CD14-positive monocyte (primary cell): ENCODE data around the gene SRF. TPM values are rescaled to one million over a fixed set of nuclear protein-coding genes. Genes with fewer than 3 reads are reported as not detected.

Experiments
- DNase-seq, 3 donors: peaks; one replicate each; pipeline ENCODE4 v3.0.0-alpha.2; 2011 to 2022
- H2AFZ ChIP-seq: 2 replicates; pipeline ENCODE4 v1.6.0; 2012; ENCODE audit warnings: mild to moderate bottlenecking, low read depth, low read length, inconsistent platforms; ENCODE audit not compliant: insufficient read depth, poor library complexity, severe bottlenecking
- H3K27ac ChIP-seq, 2 donors: 1 replicate in 1 of 2; 2 replicates in 1 of 2; pipeline ENCODE4 v1.5.1; 2012 to 2013; ENCODE audit warnings: low read length in 2 of 2, control low read depth in 1 of 2, inconsistent platforms in 1 of 2, low read depth in 1 of 2, mild to moderate bottlenecking in 1 of 2
- H3K27me3 ChIP-seq, 2 donors: one replicate each; pipeline versions ENCODE4 v1.6.0 to v1.6.1; 2011 to 2013; ENCODE audit warnings: low read length in 2 of 2; ENCODE audit not compliant: control insufficient read depth in 2 of 2, insufficient read depth in 2 of 2
- H3K36me3 ChIP-seq, 2 donors: replicated peaks in 1 of 2; 1 replicate in 1 of 2; 2 replicates in 1 of 2; pipeline versions ENCODE4 v1.5.1 to v1.6.1; 2012 to 2013; ENCODE audit warnings: low read length in 2 of 2, control low read depth in 1 of 2, inconsistent platforms in 1 of 2, mild to moderate bottlenecking in 1 of 2; ENCODE audit not compliant: insufficient read depth in 2 of 2, control insufficient read depth in 1 of 2
- H3K4me1 ChIP-seq, 2 donors: 1 replicate in 1 of 2; 2 replicates in 1 of 2; pipeline versions ENCODE4 v1.5.1 to v1.6.1; 2012 to 2013; ENCODE audit warnings: low read length in 2 of 2, control low read depth in 1 of 2, inconsistent platforms in 1 of 2, mild to moderate bottlenecking in 1 of 2, moderate library complexity in 1 of 2; ENCODE audit not compliant: insufficient read depth in 2 of 2, control insufficient read depth in 1 of 2
- H3K4me2 ChIP-seq: replicated peaks from 2 replicates; pipeline ENCODE3; 2012; ENCODE audit warnings: low read length, moderate library complexity, mild to moderate bottlenecking; ENCODE audit not compliant: poor library complexity, severe bottlenecking; ENCODE audit errors: extremely low read depth
- H3K4me3 ChIP-seq, 3 experiments: fragments of 200-600 bp in 1 of 3; sonication (generic) in 1 of 3; replicated peaks in 1 of 3; 1 replicate in 2 of 3; 2 replicates in 1 of 3; pipeline ENCODE4 v1.5.1; 2011 to 2013; ENCODE audit warnings: low read length in 3 of 3, mild to moderate bottlenecking in 3 of 3, control low read depth in 2 of 3, low read depth in 2 of 3, inconsistent platforms in 1 of 3, moderate library complexity in 1 of 3
- H3K79me2 ChIP-seq: 2 replicates; pipeline ENCODE4 v1.6.0; 2012; ENCODE audit warnings: mild to moderate bottlenecking, control low read depth, inconsistent platforms, low read length, moderate library complexity; ENCODE audit not compliant: insufficient read depth
- H3K9ac ChIP-seq: 2 replicates; pipeline ENCODE4 v1.6.0; 2017; ENCODE audit warnings: low read length, mild to moderate bottlenecking; ENCODE audit not compliant: insufficient read depth, poor library complexity, severe bottlenecking
- H3K9me3 ChIP-seq, 2 donors: replicated peaks in 1 of 2; 1 replicate in 1 of 2; 2 replicates in 1 of 2; pipeline versions ENCODE4 v1.5.1 to v1.6.1; 2012 to 2013; ENCODE audit warnings: low read length in 2 of 2, control low read depth in 1 of 2; ENCODE audit not compliant: control insufficient read depth in 1 of 2, insufficient read depth in 1 of 2
- H4K20me1 ChIP-seq: 2 replicates; pipeline ENCODE4 v1.6.0; 2012; ENCODE audit warnings: mild to moderate bottlenecking, low read length, control low read depth, moderate library complexity; ENCODE audit not compliant: insufficient read depth
- H3K27ac Mint-ChIP-seq, 7 donors: one replicate each; pipeline ENCODE4 v1.8.0; 2020; ENCODE audit warnings: mild to moderate bottlenecking in 7 of 7, mixed read lengths in 7 of 7, moderate library complexity in 6 of 7, inconsistent platforms in 2 of 7
- H3K27me3 Mint-ChIP-seq, 3 donors: one replicate each; pipeline ENCODE4 v1.8.0; 2021 to 2022; ENCODE audit warnings: low read depth in 3 of 3, mild to moderate bottlenecking in 3 of 3, mixed read lengths in 3 of 3, moderate library complexity in 3 of 3, inconsistent platforms in 1 of 3
- H3K36me3 Mint-ChIP-seq, 2 donors: one replicate each; pipeline ENCODE4 v1.8.0; 2020; ENCODE audit warnings: mixed read lengths in 2 of 2, inconsistent platforms in 1 of 2, mild to moderate bottlenecking in 1 of 2
- H3K4me1 Mint-ChIP-seq: one replicate; pipeline ENCODE4 v1.8.0; 2020; ENCODE audit warnings: mild to moderate bottlenecking, mixed read lengths
- H3K4me3 Mint-ChIP-seq, 2 donors: one replicate each; pipeline ENCODE4 v1.8.0; 2020; ENCODE audit warnings: mild to moderate bottlenecking in 2 of 2, mixed read lengths in 2 of 2, moderate library complexity in 1 of 2
- H3K9me3 Mint-ChIP-seq, 7 donors: one replicate each; pipeline ENCODE4 v1.8.0; 2020 to 2022; ENCODE audit warnings: mixed read lengths in 7 of 7, mild to moderate bottlenecking in 6 of 7, moderate library complexity in 6 of 7, inconsistent platforms in 2 of 7
- CTCF ChIP-seq: fragments of 200-600 bp; IDR thresholded peaks from one replicate; pipeline ENCODE4 v1.8.0; 2022; ENCODE audit warnings: antibody characterized with exemption, mild to moderate bottlenecking
- WGBS: methylation state at CpG from one replicate; pipeline ENCODE4 v1.1.5; 2013; ENCODE audit warnings: missing lambda C conversion rate; ENCODE audit not compliant: insufficient coverage; 5-methylcytosine and 5-hydroxymethylcytosine counted together
- intact Hi-C, 2 donors: fragments of 100-400 bp; cut with micrococcal nuclease; formaldehyde crosslinking; loops; one replicate each; pipeline versions ENCODE4 v1.15.0 to v1.15.1; 2023
- polyA plus RNA-seq, 3 donors: library from polyadenylated mRNA; depleted of rRNA in 1 of 3; unstranded in 2 of 3; stranded (reverse) in 1 of 3; fragments of 300-500 nt in 2 of 3; fragments of >200 nt in 1 of 3; fragmentation: Illumina TruSeq in 2 of 3; gene quantifications; 1 replicate in 2 of 3; 2 replicates in 1 of 3; pipeline ENCODE4 v1.2.3, GENCODE V29; 2012 to 2021

Gene SRF
- polyA plus RNA-seq, 3 donors: 3.6 to 26.9 (median 3.8) TPM

DNA sequence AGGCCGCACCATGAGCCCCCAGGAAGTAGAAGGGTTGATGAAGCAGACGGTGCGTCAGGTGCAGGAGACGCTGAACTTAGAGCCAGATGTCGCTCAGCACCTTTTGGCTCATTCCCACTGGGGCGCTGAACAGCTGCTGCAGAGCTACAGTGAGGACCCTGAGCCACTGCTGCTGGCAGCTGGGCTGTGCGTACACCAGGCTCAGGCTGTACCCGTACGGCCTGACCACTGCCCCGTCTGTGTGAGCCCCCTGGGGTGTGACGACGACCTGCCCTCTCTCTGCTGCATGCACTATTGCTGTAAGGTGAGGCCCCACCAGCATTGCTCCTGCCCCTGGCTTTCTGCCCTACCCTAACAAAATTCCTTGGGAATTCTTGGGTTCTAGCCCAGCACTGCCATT, 45.1 kb downstream of the SRF start:
- Histone ChIP-seq H4K20me1 (no peaks in the 10 kb centered on the region), H3K9ac (no peak overlapping the region), H3K27me3 (no peaks in the 10 kb centered on the region), H3K36me3 (peaks cover 56 to 77% of the 10 kb centered on the region in 2 donors), H2AFZ (no peak overlapping the region), H3K4me3 (no peak overlapping the region), H3K79me2 (no peaks in the 10 kb centered on the region), H3K27ac (no peak overlapping the region), H3K4me2 (no peak overlapping the region), H3K9me3 (no peaks in the 10 kb centered on the region), H3K4me1 (no peaks in the 10 kb centered on the region)
- Mint-ChIP-seq H3K36me3 (peaks cover 64 to 65% of the 10 kb centered on the region in 2 donors), H3K27ac (peak overlapping the region in 1 of 7 donors; percentile 59), H3K4me1 (no peaks in the 10 kb centered on the region), H3K27me3 (peaks cover 0 to 4% (median 2%) of the 10 kb centered on the region in 3 donors), H3K9me3 (peaks cover 0 to 2% (median 0%) of the 10 kb centered on the region in 7 donors), H3K4me3 (no peak overlapping the region)
- WGBS: 97% methylated on average over 12 of the region's 12 CpGs
- intact Hi-C loops: no loop called here
- TF ChIP-seq CTCF: no peak
- no peak for DNase-seq

GRCh38 chr6:43217351-43217750, 46.3 kb downstream of the SRF start:
- Histone ChIP-seq H3K4me2 (no peak overlapping the region), H2AFZ (no peak overlapping the region), H3K27ac (no peak overlapping the region), H3K36me3 (peaks cover 64 to 87% of the 10 kb centered on the region in 2 donors), H3K9me3 (no peaks in the 10 kb centered on the region), H3K4me1 (no peaks in the 10 kb centered on the region), H3K79me2 (no peaks in the 10 kb centered on the region), H3K9ac (no peak overlapping the region), H3K27me3 (no peaks in the 10 kb centered on the region), H3K4me3 (no peak overlapping the region), H4K20me1 (no peaks in the 10 kb centered on the region)
- 80% methylated on average over 1 of the region's 5 CpGs for WGBS
- H3K9me3 Mint-ChIP-seq: peaks cover 0 to 2% (median 0%) of the 10 kb centered on the region in 7 donors
- H3K36me3 Mint-ChIP-seq: peaks cover 68 to 76% of the 10 kb centered on the region in 2 donors
- no peak for DNase-seq
- peaks cover 0 to 4% (median 2%) of the 10 kb centered on the region in 3 donors for H3K27me3 Mint-ChIP-seq
- H3K4me1 Mint-ChIP-seq: no peaks in the 10 kb centered on the region
- TF ChIP-seq CTCF: no peak
- peak overlapping the region in 1 of 7 donors; percentile 37 for H3K27ac Mint-ChIP-seq
- intact Hi-C loops: no loop called here
- no peak overlapping the region for H3K4me3 Mint-ChIP-seq
